ENCODE results near the gene L1CAM. TPM values are rescaled to one million over a fixed set of nuclear protein-coding genes. Genes with fewer than 3 reads are reported as not detected.
A peak's percentile ranks its signal among the peaks of the same experiment; 100 is the strongest.

L1CAM gene
- total and polyA plus RNA-seq, 9 of the 15 experiments (the other 6 are each of a cell fraction or from before 2014, with no cell fraction given), result 0.09 to 0.86 (median 0.26) TPM; not detected in 3

- TF ChIP-seq MTA3 (IDR thresholded peaks at IDR 0.05; ENCODE audit: borderline replicate concordance), result no peak
- no peak for TF ChIP-seq HMG20B (CRISPR knock-in tag; IDR thresholded peaks at IDR 0.05)
- TF ChIP-seq SNIP1 (IDR thresholded peaks at IDR 0.05; ENCODE audit: low read depth), result no peak
- peak; percentile 81 for TF ChIP-seq ATF1 (CRISPR knock-in tag; IDR thresholded peaks at IDR 0.05)
- no peak for TF ChIP-seq ATF1 (tag; IDR thresholded peaks at IDR 0.05)
- no peak for TF ChIP-seq MAFK (IDR thresholded peaks at IDR 0.05; ENCODE audit: low read length)
- TF ChIP-seq GABPB1 (CRISPR knock-in tag; IDR thresholded peaks at IDR 0.05), result peak; percentile 92
- TF ChIP-seq YY1 (IDR thresholded peaks at IDR 0.05; ENCODE audit: borderline replicate concordance in 1 of 3, control insufficient read depth in 1 of 3, extremely low read depth in 1 of 3, insufficient read depth in 3 of 3, insufficient read length in 1 of 3, insufficient replicate concordance in 2 of 3, low read depth in 1 of 3, low read length in 2 of 3), result peak in 1 of 3 experiments; percentile 54
- peak; percentile 58 for TF ChIP-seq GATA2 (CRISPR knock-in tag; IDR thresholded peaks at IDR 0.05)
- TF ChIP-seq CXXC5 (CRISPR knock-in tag; IDR thresholded peaks at IDR 0.05), result peak; percentile 81
- TF ChIP-seq RUNX1 (IDR thresholded peaks at IDR 0.05; ENCODE audit: low read depth), result no peak
- no peak for TF ChIP-seq ZNF586 (CRISPR knock-in tag; conservative IDR thresholded peaks at IDR 0.05)
- TF ChIP-seq ZBTB40 (IDR thresholded peaks at IDR 0.05), result peak; percentile 91
- TF ChIP-seq ZBTB40 (CRISPR knock-in tag; IDR thresholded peaks at IDR 0.05), result peak; percentile 87
- TF ChIP-seq ZNF830 (CRISPR knock-in tag; IDR thresholded peaks at IDR 0.05), result no peak
- TF ChIP-seq MCM2 (IDR thresholded peaks at IDR 0.05; ENCODE audit: low read depth), result no peak
- TF ChIP-seq BRCA1 (IDR thresholded peaks at IDR 0.05), result no peak
- peak; percentile 99 for TF ChIP-seq BRCA1 (CRISPR knock-in tag; IDR thresholded peaks at IDR 0.05)
- peak; percentile 99 for TF ChIP-seq LCOR (CRISPR knock-in tag; IDR thresholded peaks at IDR 0.05)
- TF ChIP-seq ATF3 (IDR thresholded peaks at IDR 0.05), result no peak
- peak; percentile 84; the same call in 1 of the 2 replicates for TF ChIP-seq ATF3 (CRISPR knock-in tag; conservative IDR thresholded peaks at IDR 0.05)
These were observed 10.4 kb downstream of the L1CAM start (continued) for GRCh38 chrX:153875391-153876111.

Measured in K562 (cell line).